Prostate gland (tissue), 2 donors: ENCODE data around the gene ADH4. TPM values are rescaled to one million over a fixed set of nuclear protein-coding genes. Genes with fewer than 3 reads are reported as not detected.

Experiments used
- DNase-seq: peaks from one replicate; pipeline ENCODE4 v3.0.0-alpha.2; 2019; ENCODE audit warnings: low spot score
- H3K27ac ChIP-seq, 2 donors: fragments of 200-600 bp; sonication (generic); 2 replicates each; pipeline ENCODE4 v1.5.1; 2017 to 2019
- H3K27me3 ChIP-seq: fragments of 200-600 bp; sonication (generic); replicated peaks from 2 replicates; pipeline ENCODE4 v1.5.1; 2019; ENCODE audit not compliant: insufficient read depth
- H3K36me3 ChIP-seq, 2 donors: fragments of 200-600 bp; sonication (generic); 1 replicate in 1 of 2; 2 replicates in 1 of 2; pipeline versions ENCODE4 v1.5.1 to v1.8.1; 2017 to 2019
- H3K4me1 ChIP-seq: fragments of 200-600 bp; sonication (generic); replicated peaks from 2 replicates; pipeline ENCODE4 v1.5.1; 2019
- H3K4me3 ChIP-seq, 2 donors: fragments of 200-600 bp; sonication (generic); 2 replicates each; pipeline ENCODE4 v1.5.1; 2017 to 2019
- H3K9me3 ChIP-seq: fragments of 200-600 bp; sonication (generic); 2 replicates; pipeline ENCODE4 v1.5.1; 2017
- POLR2A ChIP-seq: fragments of 450-650 bp; IDR thresholded peaks from one replicate; pipeline ENCODE4 v1.6.1; 2016; ENCODE audit warnings: antibody characterized with exemption, mild to moderate bottlenecking
- POLR2AphosphoS5 ChIP-seq: sonication (generic); formaldehyde crosslinking; IDR thresholded peaks from one replicate; pipeline ENCODE4 v1.6.1; 2017; ENCODE audit warnings: antibody characterized with exemption
- WGBS: methylation state at CpG from one replicate; pipeline ENCODE4 v1.1.5; 2018; 5-methylcytosine and 5-hydroxymethylcytosine counted together
- intact Hi-C: fragments of 100-400 bp; cut with DNase I; formaldehyde crosslinking; loops from one replicate; pipeline ENCODE4 v1.14.2; 2022
- total RNA-seq, 2 donors: library from RNA; depleted of rRNA; stranded (reverse); fragments of >200 nt; gene quantifications; one replicate each; pipeline ENCODE4 v1.1.0, GENCODE V29; 2016
- TF ChIP-seq, protein P1 (sequence below), 4 experiments: fragments of 200-600 bp in 2 of 4; fragments of 450-650 bp in 2 of 4; sonication (generic) in 2 of 4; IDR thresholded peaks; 1 replicate in 3 of 4; 2 replicates in 1 of 4; pipeline ENCODE4 v1.5.1; 2016 to 2019; ENCODE audit warnings: antibody characterized with exemption in 4 of 4, mild to moderate bottlenecking in 2 of 4, moderate library complexity in 2 of 4

ADH4 gene
- total RNA-seq, 2 donors from 2014 or later = not detected

DNA sequence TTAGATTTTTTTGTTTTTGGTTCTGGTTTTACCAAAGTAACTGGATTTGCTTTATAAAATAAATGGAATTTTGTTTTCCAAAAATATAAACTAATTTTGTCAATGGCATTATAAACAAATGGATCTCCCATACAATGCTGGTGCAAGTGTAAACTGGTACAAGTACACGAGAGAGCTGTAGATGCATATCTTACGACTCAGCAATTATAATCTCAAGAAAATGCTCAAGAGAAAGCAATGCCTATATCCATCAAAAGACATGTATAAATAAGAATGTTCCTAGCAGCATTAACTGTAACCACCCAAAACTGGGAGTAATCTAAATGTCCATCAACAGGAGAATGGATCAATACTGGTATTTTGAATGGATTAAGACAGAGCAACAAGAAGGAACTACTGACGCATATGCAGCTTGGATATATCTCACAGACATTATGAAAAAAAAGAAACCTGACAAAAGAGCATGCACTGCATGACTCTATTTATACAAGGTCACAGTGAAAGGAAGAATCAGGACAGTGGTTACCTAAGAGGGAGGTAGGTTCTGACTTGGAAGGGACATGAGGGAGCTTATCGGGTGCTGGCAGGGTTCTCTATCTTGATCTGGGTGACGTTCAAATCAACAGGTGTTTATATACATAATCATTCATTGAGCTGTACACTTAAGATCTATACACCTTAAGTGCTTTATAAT lies 65.0 kb downstream of the ADH4 start:
- TF ChIP-seq POLR2AphosphoS5 = no peak
- TF ChIP-seq POLR2A = no peak
- TF ChIP-seq, protein P1, sequence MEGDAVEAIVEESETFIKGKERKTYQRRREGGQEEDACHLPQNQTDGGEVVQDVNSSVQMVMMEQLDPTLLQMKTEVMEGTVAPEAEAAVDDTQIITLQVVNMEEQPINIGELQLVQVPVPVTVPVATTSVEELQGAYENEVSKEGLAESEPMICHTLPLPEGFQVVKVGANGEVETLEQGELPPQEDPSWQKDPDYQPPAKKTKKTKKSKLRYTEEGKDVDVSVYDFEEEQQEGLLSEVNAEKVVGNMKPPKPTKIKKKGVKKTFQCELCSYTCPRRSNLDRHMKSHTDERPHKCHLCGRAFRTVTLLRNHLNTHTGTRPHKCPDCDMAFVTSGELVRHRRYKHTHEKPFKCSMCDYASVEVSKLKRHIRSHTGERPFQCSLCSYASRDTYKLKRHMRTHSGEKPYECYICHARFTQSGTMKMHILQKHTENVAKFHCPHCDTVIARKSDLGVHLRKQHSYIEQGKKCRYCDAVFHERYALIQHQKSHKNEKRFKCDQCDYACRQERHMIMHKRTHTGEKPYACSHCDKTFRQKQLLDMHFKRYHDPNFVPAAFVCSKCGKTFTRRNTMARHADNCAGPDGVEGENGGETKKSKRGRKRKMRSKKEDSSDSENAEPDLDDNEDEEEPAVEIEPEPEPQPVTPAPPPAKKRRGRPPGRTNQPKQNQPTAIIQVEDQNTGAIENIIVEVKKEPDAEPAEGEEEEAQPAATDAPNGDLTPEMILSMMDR (IDR thresholded peaks at IDR 0.05) = no peak
- Histone ChIP-seq H3K27ac (peak overlapping the region in 1 of 2 donors; percentile 51), H3K4me1 (no peaks in the 10 kb centered on the region), H3K9me3 (no peaks in the 10 kb centered on the region), H3K36me3 (peaks cover 3 to 4% of the 10 kb centered on the region in 2 donors), H3K27me3 (no peaks in the 10 kb centered on the region), H3K4me3 (no peak overlapping the region)
- intact Hi-C loops = no loop called here
- DNase-seq = no peak
- 65% methylated on average over 5 of the region's 5 CpGs for WGBS

DNA sequence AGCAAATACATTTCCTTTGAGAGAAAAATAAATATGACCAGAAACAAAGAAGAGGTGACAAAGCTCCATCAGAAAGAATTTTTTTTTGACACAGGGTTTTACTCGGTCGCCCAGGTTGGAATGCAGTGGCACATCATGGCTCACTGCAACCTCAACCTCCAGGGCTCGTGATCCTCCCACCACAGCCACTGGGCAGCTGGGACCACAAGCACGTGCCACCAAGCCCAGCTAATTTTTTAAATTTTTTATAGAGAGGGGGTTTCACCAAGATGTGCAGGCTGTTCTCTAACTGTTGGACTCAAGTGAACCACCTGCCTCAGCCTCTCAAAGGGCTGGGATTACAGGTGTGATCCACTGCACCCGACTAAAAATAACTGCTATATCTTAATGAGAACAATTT lies 65.8 kb downstream of the ADH4 start:
- no peak for TF ChIP-seq POLR2A
- TF ChIP-seq, protein P1 (IDR thresholded peaks at IDR 0.05) = no peak
- no peak for TF ChIP-seq POLR2AphosphoS5

DNA sequence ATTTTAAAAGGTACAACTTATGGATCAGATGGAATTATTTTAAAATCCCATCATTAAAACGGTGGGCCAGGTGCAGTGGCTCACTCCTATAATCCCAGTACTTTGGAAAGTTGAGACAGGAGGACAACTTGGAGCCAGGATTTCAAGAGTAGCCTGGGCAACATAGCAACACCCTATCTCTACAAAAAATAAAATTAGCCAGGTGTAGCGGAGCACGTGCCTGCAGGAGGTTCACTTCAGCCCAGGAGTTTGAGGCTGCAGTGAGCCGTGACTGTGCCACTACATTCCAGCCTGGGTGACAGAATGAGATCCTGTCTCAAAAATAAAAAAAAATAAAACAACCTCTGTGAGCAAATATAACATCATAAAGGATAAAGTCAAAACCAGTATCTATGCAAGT lies 66.9 kb downstream of the ADH4 start:
- Histone ChIP-seq H3K4me1 (no peaks in the 10 kb centered on the region), H3K4me3 (no peak overlapping the region), H3K27ac (no peak overlapping the region), H3K36me3 (peaks cover 0 to 6% of the 10 kb centered on the region in 2 donors), H3K27me3 (no peaks in the 10 kb centered on the region), H3K9me3 (no peaks in the 10 kb centered on the region)
- no peak for TF ChIP-seq POLR2A
- TF ChIP-seq POLR2AphosphoS5 = no peak
- TF ChIP-seq, protein P1 (IDR thresholded peaks at IDR 0.05) = no peak
- WGBS = 83% methylated on average over 4 of the region's 4 CpGs
- DNase-seq = no peak
- intact Hi-C loops = no loop called here

More for the DNA sequence above, 65.8 kb downstream of the ADH4 start:
- Histone ChIP-seq H3K27ac (no peak overlapping the region), H3K4me3 (no peak overlapping the region), H3K9me3 (no peaks in the 10 kb centered on the region), H3K4me1 (no peaks in the 10 kb centered on the region), H3K27me3 (no peaks in the 10 kb centered on the region), H3K36me3 (peaks cover 0 to 6% of the 10 kb centered on the region in 2 donors)
- WGBS = 83% methylated on average over 5 of the region's 5 CpGs
- no peak for DNase-seq
- intact Hi-C loops = no loop called here

DNA sequence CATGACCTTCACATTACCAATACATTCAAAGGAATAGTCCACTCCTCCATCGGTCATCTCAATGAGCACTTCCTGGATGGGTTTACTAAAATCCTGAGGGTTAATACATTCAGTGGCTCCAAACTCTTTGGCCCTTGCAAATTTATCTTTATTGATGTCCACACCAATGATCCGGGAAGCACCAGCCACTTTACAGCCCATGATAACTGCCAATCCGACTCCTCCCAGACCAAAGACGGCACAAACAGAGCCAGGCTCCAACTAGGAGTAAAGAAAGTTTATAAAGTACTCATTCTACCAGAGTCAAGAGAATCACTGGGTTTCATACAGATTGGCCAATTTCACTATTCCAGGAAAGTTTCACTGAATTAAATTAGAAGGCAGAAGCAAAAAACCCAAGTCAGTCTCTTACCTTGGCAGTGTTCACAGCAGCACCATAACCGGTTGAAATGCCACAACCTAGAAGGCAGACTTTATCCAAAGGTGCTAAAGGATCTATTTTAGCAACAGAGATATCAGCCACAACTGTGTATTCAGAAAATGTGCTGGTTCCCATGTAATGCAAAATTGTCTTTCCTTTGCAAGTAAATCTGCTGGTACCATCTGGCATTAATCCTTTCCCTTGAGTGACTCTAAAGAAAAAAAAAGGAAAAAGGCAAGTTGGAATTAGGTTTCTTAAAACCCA lies 67.7 kb downstream of the ADH4 start:
- intact Hi-C loops = no loop called here
- H3K36me3 ChIP-seq = peaks cover 0 to 6% of the 10 kb centered on the region in 2 donors
- WGBS = 84% methylated on average over 5 of the region's 5 CpGs

More for the DNA sequence above, 67.7 kb downstream of the ADH4 start:
- DNase-seq = no peak
- H3K9me3 ChIP-seq = no peaks in the 10 kb centered on the region
- no peak overlapping the region for H3K4me3 ChIP-seq
- H3K27ac ChIP-seq = no peak overlapping the region
- H3K4me1 ChIP-seq = no peaks in the 10 kb centered on the region
- H3K27me3 ChIP-seq = no peaks in the 10 kb centered on the region
- TF ChIP-seq POLR2A (no peak), POLR2AphosphoS5 (no peak)
- TF ChIP-seq, protein P1 (IDR thresholded peaks at IDR 0.05) = no peak
